Body of pancreas (tissue), 4 donors: ENCODE measurements around the gene GINS1. TPM values are rescaled to one million over a fixed set of nuclear protein-coding genes. Genes with fewer than 3 reads are reported as not detected.

ENCODE experiments used
- ATAC-seq: fragments of 150-250 bp; one replicate; pipeline ENCODE4 v1.9.1; 2016
- DNase-seq, 4 donors: peaks; one replicate each; pipeline ENCODE4 v3.0.0-alpha.2; 2019
- H3K27ac ChIP-seq, 4 donors: fragments of 200-600 bp; sonication (generic); 1 replicate in 3 of 4; 2 replicates in 1 of 4; pipeline versions ENCODE4 v1.5.1 to v1.6.1; 2016 to 2019; ENCODE audit warnings: mild to moderate bottlenecking in 1 of 4, mixed read lengths in 1 of 4, moderate library complexity in 1 of 4
- H3K27me3 ChIP-seq, 2 donors: fragments of 200-600 bp; sonication (generic); one replicate each; pipeline ENCODE4 v1.6.0; 2016; ENCODE audit warnings: mild to moderate bottlenecking in 1 of 2
- H3K36me3 ChIP-seq, 2 donors: fragments of 200-600 bp; sonication (generic); replicated peaks in 1 of 2; 2 replicates each; pipeline ENCODE4 v1.5.1; 2016; ENCODE audit warnings: low read depth in 2 of 2; ENCODE audit not compliant: insufficient read depth in 1 of 2
- H3K4me1 ChIP-seq: fragments of 200-600 bp; sonication (generic); one replicate; pipeline ENCODE4 v1.6.0; 2016
- H3K4me3 ChIP-seq, 2 donors: fragments of 200-600 bp; sonication (generic); 1 replicate in 1 of 2; 2 replicates in 1 of 2; pipeline ENCODE4 v1.5.1; 2016 to 2019
- H3K9me3 ChIP-seq, 3 donors: fragments of 200-600 bp; sonication (generic); 1 replicate in 2 of 3; 2 replicates in 1 of 3; pipeline ENCODE4 v1.5.1; 2016
- POLR2A ChIP-seq, 3 donors: fragments of 450-650 bp; IDR thresholded peaks; one replicate each; pipeline ENCODE4 v1.6.1; 2016; ENCODE audit warnings: antibody characterized with exemption in 3 of 3, mild to moderate bottlenecking in 2 of 3
- WGBS, 2 donors: methylation state at CpG; one replicate each; pipeline ENCODE4 v1.1.5; 2017; 5-methylcytosine and 5-hydroxymethylcytosine counted together
- intact Hi-C: fragments of 100-400 bp; cut with DNase I; formaldehyde crosslinking; loops from one replicate; pipeline ENCODE4 v1.15.1; 2023
- total RNA-seq, 2 donors: library from RNA; depleted of rRNA; stranded (reverse); fragments of >200 nt; gene quantifications; one replicate each; pipeline ENCODE4 v1.1.0, GENCODE V29; 2016
- TF ChIP-seq, protein P1 (sequence below), 7 experiments: fragments of 450-650 bp in 4 of 7; fragments of 200-600 bp in 3 of 7; sonication (generic) in 3 of 7; IDR thresholded peaks; one replicate each; pipeline ENCODE4 v1.5.1; 2016 to 2019; ENCODE audit warnings: antibody characterized with exemption in 7 of 7

GINS1 gene
- total RNA-seq, 2 donors from 2014 or later = 0.78 to 0.99 TPM

DNA sequence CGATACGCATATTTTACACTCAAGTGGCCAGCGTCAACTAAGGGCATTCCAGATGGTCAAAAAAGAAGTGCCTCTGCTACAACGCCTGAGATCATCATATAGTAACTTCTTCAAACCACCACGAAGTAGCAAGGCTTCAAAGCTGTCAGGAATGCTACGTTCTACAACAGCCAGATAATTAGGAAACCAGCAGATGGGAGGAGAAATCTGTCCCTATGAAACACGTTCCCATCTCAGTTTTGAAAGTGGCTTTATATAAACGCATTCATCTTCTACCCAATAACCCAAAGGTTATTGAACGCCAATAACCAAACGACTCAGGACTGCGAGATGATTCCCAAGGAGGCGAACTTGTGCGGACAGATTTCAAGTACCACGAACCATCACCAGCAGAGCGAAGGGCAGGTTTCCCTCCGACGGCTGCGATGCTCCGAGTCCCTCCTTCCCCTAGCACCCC lies 18.0 kb upstream of the GINS1 start:
- Histone ChIP-seq H3K4me1 (peaks cover 21% of the 10 kb centered on the region), H3K9me3 (no peaks in the 10 kb centered on the region), H3K27me3 (no peaks in the 10 kb centered on the region), H3K27ac (peak overlapping the region; percentile 86 to 97 (median 92)), H3K36me3 (no peaks in the 10 kb centered on the region), H3K4me3 (peak overlapping the region; percentile 75 to 84)
- DNase-seq (peak in 1 of 4 donors; percentile 10), ATAC-seq (no peak)
- 10 to 29% methylated on average over 6 to 19 of the region's 19 CpGs for WGBS, 2 donors
- intact Hi-C loops = no loop called here
- TF ChIP-seq, protein P1, sequence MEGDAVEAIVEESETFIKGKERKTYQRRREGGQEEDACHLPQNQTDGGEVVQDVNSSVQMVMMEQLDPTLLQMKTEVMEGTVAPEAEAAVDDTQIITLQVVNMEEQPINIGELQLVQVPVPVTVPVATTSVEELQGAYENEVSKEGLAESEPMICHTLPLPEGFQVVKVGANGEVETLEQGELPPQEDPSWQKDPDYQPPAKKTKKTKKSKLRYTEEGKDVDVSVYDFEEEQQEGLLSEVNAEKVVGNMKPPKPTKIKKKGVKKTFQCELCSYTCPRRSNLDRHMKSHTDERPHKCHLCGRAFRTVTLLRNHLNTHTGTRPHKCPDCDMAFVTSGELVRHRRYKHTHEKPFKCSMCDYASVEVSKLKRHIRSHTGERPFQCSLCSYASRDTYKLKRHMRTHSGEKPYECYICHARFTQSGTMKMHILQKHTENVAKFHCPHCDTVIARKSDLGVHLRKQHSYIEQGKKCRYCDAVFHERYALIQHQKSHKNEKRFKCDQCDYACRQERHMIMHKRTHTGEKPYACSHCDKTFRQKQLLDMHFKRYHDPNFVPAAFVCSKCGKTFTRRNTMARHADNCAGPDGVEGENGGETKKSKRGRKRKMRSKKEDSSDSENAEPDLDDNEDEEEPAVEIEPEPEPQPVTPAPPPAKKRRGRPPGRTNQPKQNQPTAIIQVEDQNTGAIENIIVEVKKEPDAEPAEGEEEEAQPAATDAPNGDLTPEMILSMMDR (IDR thresholded peaks at IDR 0.05) = no peak
- no peak for TF ChIP-seq POLR2A (IDR thresholded peaks at IDR 0.05)

DNA sequence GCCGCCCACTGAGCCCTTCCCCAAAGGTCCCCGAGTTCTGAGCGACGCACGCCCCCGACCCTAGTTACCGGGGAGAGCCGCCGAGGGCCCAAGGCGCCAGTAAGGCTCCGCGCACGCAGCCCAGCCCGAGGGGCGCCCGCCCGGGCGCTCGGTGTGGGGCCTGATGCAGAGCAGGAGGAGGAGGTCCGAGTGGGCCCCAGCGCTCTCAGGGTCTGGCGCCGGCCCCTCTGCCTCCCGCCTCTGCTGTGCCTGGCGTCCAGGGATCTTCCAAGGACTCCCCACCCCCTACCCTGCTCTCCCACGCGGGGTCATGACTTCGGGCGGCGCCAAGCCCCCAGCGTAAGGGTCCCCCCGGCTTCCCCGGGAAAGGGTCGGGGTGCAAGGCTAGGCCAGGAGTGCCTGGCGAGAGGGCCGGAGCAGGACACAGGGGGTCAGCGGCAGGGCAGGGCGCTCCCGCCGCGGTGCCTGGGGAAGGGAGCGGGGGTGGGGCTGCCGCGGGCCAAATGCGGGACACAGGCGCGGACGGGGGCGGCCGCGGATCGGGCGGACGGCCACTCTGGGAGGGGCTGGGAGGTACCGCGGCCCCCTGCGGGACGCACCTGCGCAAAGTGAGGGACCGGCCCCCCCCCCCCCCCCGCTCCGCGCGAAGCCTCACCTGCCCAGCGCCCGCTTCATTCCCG lies 17.5 kb upstream of the GINS1 start:
- H3K4me3 ChIP-seq = peak overlapping the region; percentile 75 to 84
- 0% methylated on average over 38 of the region's 67 CpGs; no CpG with 5 or more reads in 1 of the 2 donors for WGBS, 2 donors
- peaks cover 16% of the 10 kb centered on the region for H3K4me1 ChIP-seq
- TF ChIP-seq POLR2A (IDR thresholded peaks at IDR 0.05) = peak in 2 of 3 donors; percentile 1 to 13
- TF ChIP-seq, protein P1 (IDR thresholded peaks at IDR 0.05) = no peak
- intact Hi-C loops = no loop called here
- peak overlapping the region; percentile 86 to 97 (median 92) for H3K27ac ChIP-seq
- no peaks in the 10 kb centered on the region for H3K36me3 ChIP-seq
- peak; percentile 20 for ATAC-seq
- DNase-seq = peak; percentile 50 to 68 (median 54)
- no peaks in the 10 kb centered on the region for H3K27me3 ChIP-seq
- H3K9me3 ChIP-seq = no peaks in the 10 kb centered on the region

DNA sequence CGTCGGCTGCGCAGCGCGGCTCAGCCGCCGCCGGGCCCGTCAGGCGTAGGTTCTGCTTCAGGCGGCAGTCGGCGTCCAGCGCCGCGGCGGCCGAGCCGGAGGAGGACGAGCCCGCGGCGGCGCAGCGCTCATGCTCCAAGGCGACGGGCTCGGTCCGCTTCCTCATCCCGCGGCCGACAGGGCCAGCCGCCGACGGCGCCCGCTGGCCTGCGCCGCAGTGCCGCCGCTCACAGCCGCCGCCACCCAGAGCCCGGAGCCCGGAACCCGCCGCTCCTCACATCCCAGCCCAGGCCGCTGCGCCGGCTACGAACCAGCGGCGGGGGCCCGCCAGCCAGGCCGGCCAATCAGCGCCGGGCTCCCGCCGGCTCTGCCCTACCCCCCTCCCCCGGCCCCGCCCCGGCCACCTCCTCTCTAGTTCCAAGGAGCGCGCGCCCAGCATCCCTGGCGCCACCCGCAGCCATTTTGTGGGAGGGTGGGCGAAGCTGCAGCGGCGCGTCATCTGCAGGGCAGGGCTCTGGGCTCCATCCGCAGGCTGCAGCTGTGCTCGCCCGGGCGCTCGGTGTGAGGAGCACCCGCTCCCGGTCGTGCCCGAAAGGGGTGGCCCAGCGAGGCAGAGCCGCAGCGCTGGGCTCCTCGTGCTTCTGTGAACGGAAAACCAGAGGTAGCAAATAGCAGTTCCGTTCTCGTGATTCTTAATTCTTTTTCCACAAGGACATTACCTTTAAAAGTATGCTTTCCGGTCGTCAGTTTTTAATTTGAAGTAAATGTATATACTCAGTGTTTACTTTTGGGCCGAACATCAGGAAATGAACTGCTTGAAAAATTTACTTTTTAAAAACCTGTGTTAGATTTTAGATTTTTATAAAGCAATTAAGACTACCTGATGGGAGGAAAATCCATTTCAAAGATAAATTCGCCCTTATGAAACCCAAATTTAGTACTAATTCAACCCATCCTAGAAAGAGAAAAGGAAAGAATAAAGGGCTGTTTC lies 16.6 kb upstream of the GINS1 start, which contains the start of gene ABHD12:
ABHD12 (minus strand) TSS at position 298 of the 991 bp plus-strand sequence; CDS start at position 166, 132 bp downstream.
- Histone ChIP-seq H3K4me3 (peak within 1 kb of the TSS; percentile 75 to 84), H3K9me3 (no peaks in the 10 kb centered on the region), H3K36me3 (no peaks in the 10 kb centered on the region), H3K4me1 (peaks cover 16% of the 10 kb centered on the region), H3K27ac (peak within 1 kb of the TSS; percentile 86 to 97 (median 92)), H3K27me3 (no peaks in the 10 kb centered on the region)
- ATAC-seq (peak; percentile 96), DNase-seq (peak; percentile 96 to 98 (median 97))
- intact Hi-C loops = no loop called here
- TF ChIP-seq POLR2A (IDR thresholded peaks at IDR 0.05) = peak; percentile 80 to 92 (median 91)
- TF ChIP-seq, protein P1 (IDR thresholded peaks at IDR 0.05) = peak in 2 of 7 experiments; percentile 11 to 24
- 2 to 4% methylated on average over 10 to 62 of the region's 91 CpGs for WGBS, 2 donors

DNA sequence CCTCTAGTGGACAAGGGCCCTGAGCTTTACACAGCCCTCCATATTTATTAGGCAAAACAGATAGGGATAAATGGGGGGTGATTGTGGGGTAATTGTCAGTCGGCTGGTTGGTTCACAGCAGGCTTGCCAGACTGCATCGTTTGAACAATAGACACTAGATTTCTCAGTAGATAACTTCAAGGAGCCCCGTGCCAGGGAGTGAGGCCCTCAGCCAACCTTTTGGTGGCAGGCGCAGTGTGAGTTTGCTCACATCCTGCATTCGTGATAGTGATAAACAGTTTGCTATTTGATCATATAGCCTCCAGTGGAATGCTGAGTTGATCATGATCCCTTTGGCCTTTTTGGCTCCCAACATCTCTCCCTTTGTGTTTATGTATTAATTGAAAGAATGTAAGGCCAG lies 13.2 kb upstream of the GINS1 start:
- intact Hi-C loops = no loop called here
- H3K36me3 ChIP-seq = no peaks in the 10 kb centered on the region
- no peaks in the 10 kb centered on the region for H3K27me3 ChIP-seq
- TF ChIP-seq POLR2A (IDR thresholded peaks at IDR 0.05) = no peak
- TF ChIP-seq, protein P1 (IDR thresholded peaks at IDR 0.05) = no peak
- H3K4me1 ChIP-seq = peaks cover 24% of the 10 kb centered on the region
- H3K4me3 ChIP-seq = no peak overlapping the region
- H3K9me3 ChIP-seq = no peaks in the 10 kb centered on the region
- no peak for DNase-seq
- ATAC-seq = no peak
- WGBS, 2 donors = 45 to 63% methylated on average over 5 of the region's 5 CpGs
- H3K27ac ChIP-seq = no peak overlapping the region
